ENCODE results near the gene PGK2. TPM values are rescaled to one million over a fixed set of nuclear protein-coding genes. Genes with fewer than 3 reads are reported as not detected.

PGK2 gene
- total and polyA plus RNA-seq, 9 donors: not detected

DNA sequence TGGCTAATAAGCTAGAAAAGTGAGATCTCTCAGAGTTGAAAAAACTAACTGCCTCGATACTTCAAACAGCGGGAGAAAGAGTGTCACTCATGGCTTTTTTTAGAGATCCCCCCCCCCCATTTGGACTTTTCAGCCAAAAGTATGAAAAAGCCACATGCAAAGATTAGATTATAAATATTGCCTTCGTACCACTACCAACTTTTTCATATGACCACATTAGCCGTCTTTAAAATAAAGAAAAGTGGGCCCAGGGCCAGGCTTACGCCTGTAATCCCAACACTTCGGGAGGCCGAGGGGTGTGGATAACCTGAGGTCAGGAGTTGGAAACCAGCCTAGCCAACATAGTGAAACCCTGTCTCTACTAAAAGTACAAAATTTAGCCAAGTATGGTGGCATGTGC lies 4.4 kb downstream of the PGK2 start:
- no peak overlapping the region for H3K27ac ChIP-seq
- WGBS, 3 donors: 71 to 82% (median 81%) methylated on average over 7 of the region's 7 CpGs

GRCh38 chr6:49782293-49782692 lies 4.8 kb downstream of the PGK2 start:
- Histone ChIP-seq H3K4me3 (no peak overlapping the region), H3K9me3 (no peaks in the 10 kb centered on the region), H3K36me3 (no peaks in the 10 kb centered on the region), H3K4me1 (ENCODE audit: insufficient read depth) (no peaks in the 10 kb centered on the region), H3K27ac (no peak overlapping the region), H3K27me3 (no peaks in the 10 kb centered on the region)
- 74 to 85% (median 80%) methylated on average over 1 of the region's 1 CpG for WGBS, 3 donors
- intact Hi-C loops (cut with DNase I): no loop called here
- DNase-seq: no peak
- TF ChIP-seq POLR2A (IDR thresholded peaks at IDR 0.05): no peak
- TF ChIP-seq EP300 (IDR thresholded peaks at IDR 0.05): no peak
- no peak for TF ChIP-seq CTCF (IDR thresholded peaks at IDR 0.05)

More for the DNA sequence above, 4.4 kb downstream of the PGK2 start:
- intact Hi-C loops (cut with DNase I): no loop called here
- Histone ChIP-seq H3K4me3 (no peak overlapping the region), H3K36me3 (no peaks in the 10 kb centered on the region), H3K27me3 (no peaks in the 10 kb centered on the region), H3K9me3 (no peaks in the 10 kb centered on the region), H3K4me1 (ENCODE audit: insufficient read depth) (no peaks in the 10 kb centered on the region)
- DNase-seq: no peak
- TF ChIP-seq POLR2A (IDR thresholded peaks at IDR 0.05) (no peak), EP300 (IDR thresholded peaks at IDR 0.05) (no peak), CTCF (IDR thresholded peaks at IDR 0.05) (no peak)

DNA sequence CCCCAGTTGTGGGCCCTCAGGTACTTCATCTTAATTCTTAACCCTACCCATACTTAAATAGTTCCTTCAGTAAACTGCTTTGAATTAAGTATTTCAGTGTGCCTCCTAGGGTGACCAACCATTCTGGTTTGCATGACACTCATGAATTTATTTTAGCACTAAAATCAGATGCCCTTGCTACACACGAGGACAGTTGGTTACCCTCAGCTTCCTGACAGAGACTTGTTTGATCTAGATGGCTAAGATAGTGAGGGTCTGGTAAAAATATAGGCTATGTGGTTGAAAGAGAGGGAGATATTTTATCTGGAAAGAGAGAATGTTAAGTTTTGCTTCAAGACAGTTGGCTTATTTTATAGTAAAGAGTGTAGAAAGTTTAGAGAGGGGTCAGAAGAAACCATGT lies 10.6 kb downstream of the PGK2 start:
- no peak for DNase-seq
- Histone ChIP-seq H3K4me1 (ENCODE audit: insufficient read depth) (no peaks in the 10 kb centered on the region), H3K9me3 (no peaks in the 10 kb centered on the region), H3K4me3 (no peak overlapping the region), H3K27me3 (no peaks in the 10 kb centered on the region), H3K36me3 (no peaks in the 10 kb centered on the region), H3K27ac (no peak overlapping the region)
- TF ChIP-seq EP300 (IDR thresholded peaks at IDR 0.05) (no peak), CTCF (IDR thresholded peaks at IDR 0.05) (no peak), POLR2A (IDR thresholded peaks at IDR 0.05) (no peak)
- WGBS, 3 donors: 37 to 61% (median 58%) methylated on average over 1 of the region's 1 CpG
- intact Hi-C loops (cut with DNase I): no loop called here

DNA sequence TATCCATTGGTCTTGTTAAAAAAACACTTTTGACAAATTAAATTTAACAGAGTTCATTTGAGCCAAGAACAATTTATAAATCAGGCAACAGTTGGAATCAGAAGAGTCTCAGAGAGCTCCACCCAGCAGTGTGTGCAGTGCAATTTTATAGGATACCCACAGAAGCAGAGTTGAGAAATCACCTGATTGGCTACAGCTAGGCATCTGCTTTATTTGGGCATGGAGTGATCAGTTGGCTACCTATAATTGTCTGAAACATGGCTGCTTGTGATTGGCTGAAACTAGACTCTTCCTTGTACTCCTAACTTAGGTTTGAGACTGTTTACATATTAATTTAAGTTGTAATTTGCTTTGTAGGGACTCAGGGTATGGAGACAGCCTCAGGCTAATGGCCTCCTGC lies 12.0 kb downstream of the PGK2 start:
- Histone ChIP-seq H3K4me3 (no peak overlapping the region), H3K27ac (no peak overlapping the region), H3K9me3 (no peaks in the 10 kb centered on the region), H3K4me1 (ENCODE audit: insufficient read depth) (no peaks in the 10 kb centered on the region), H3K36me3 (no peaks in the 10 kb centered on the region), H3K27me3 (no peaks in the 10 kb centered on the region)
- no peak for DNase-seq
- TF ChIP-seq EP300 (IDR thresholded peaks at IDR 0.05) (no peak), POLR2A (IDR thresholded peaks at IDR 0.05) (no peak), CTCF (IDR thresholded peaks at IDR 0.05) (no peak)
- intact Hi-C loops (cut with DNase I): no loop called here

GRCh38 chr6:49772285-49772684 lies 14.8 kb downstream of the PGK2 start:
- 47 to 63% (median 55%) methylated on average over 5 of the region's 5 CpGs for WGBS, 3 donors
- intact Hi-C loops (cut with DNase I): no loop called here
- TF ChIP-seq EP300 (IDR thresholded peaks at IDR 0.05): no peak
- no peak for TF ChIP-seq CTCF (IDR thresholded peaks at IDR 0.05)
- TF ChIP-seq POLR2A (IDR thresholded peaks at IDR 0.05): no peak

More at GRCh38 chr6:49772285-49772684, 14.8 kb downstream of the PGK2 start:
- H3K4me1 ChIP-seq (ENCODE audit: insufficient read depth): no peaks in the 10 kb centered on the region
- no peak for DNase-seq
- no peak overlapping the region for H3K27ac ChIP-seq
- no peaks in the 10 kb centered on the region for H3K9me3 ChIP-seq
- no peaks in the 10 kb centered on the region for H3K27me3 ChIP-seq
- no peak overlapping the region for H3K4me3 ChIP-seq
- H3K36me3 ChIP-seq: no peaks in the 10 kb centered on the region
